ENCODE data around the gene STK38L. TPM values are rescaled to one million over a fixed set of nuclear protein-coding genes. Genes with fewer than 3 reads are reported as not detected.

The STK38L gene
- total RNA-seq, 2 donors from 2014 or later, result 17.5 to 28.0 TPM

GRCh38 chr12:27285403-27285802 is 41.3 kb downstream of the STK38L start:
- DNase-seq, result no peak
- H3K4me1 ChIP-seq, result peaks cover 49% of the 10 kb centered on the region
- no peaks in the 10 kb centered on the region for H3K9me3 ChIP-seq
- intact Hi-C loops (cut with DNase I), result no loop called here
- no peak overlapping the region for H3K4me3 ChIP-seq
- WGBS, 2 donors, result 62 to 65% methylated on average over 1 of the region's 1 CpG
- no peaks in the 10 kb centered on the region for H3K36me3 ChIP-seq (replicated peaks in 1 of 2; ENCODE audit: insufficient read depth in 1 of 2, low read depth in 2 of 2)
- no peak for ATAC-seq
- no peak for TF ChIP-seq POLR2A (IDR thresholded peaks at IDR 0.05)
- TF ChIP-seq, protein P1, sequence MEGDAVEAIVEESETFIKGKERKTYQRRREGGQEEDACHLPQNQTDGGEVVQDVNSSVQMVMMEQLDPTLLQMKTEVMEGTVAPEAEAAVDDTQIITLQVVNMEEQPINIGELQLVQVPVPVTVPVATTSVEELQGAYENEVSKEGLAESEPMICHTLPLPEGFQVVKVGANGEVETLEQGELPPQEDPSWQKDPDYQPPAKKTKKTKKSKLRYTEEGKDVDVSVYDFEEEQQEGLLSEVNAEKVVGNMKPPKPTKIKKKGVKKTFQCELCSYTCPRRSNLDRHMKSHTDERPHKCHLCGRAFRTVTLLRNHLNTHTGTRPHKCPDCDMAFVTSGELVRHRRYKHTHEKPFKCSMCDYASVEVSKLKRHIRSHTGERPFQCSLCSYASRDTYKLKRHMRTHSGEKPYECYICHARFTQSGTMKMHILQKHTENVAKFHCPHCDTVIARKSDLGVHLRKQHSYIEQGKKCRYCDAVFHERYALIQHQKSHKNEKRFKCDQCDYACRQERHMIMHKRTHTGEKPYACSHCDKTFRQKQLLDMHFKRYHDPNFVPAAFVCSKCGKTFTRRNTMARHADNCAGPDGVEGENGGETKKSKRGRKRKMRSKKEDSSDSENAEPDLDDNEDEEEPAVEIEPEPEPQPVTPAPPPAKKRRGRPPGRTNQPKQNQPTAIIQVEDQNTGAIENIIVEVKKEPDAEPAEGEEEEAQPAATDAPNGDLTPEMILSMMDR (IDR thresholded peaks at IDR 0.05), result no peak
- no peaks in the 10 kb centered on the region for H3K27me3 ChIP-seq
- peak overlapping the region in 1 of 4 donors; percentile 17 for H3K27ac ChIP-seq

- 90 to 92% methylated on average over 3 of the region's 3 CpGs for WGBS, 2 donors
- H3K4me1 ChIP-seq, result peaks cover 63% of the 10 kb centered on the region
- intact Hi-C loops (cut with DNase I), result no loop called here
These were observed 45.3 kb downstream of the STK38L start for GRCh38 chr12:27289414-27289813.

DNA sequence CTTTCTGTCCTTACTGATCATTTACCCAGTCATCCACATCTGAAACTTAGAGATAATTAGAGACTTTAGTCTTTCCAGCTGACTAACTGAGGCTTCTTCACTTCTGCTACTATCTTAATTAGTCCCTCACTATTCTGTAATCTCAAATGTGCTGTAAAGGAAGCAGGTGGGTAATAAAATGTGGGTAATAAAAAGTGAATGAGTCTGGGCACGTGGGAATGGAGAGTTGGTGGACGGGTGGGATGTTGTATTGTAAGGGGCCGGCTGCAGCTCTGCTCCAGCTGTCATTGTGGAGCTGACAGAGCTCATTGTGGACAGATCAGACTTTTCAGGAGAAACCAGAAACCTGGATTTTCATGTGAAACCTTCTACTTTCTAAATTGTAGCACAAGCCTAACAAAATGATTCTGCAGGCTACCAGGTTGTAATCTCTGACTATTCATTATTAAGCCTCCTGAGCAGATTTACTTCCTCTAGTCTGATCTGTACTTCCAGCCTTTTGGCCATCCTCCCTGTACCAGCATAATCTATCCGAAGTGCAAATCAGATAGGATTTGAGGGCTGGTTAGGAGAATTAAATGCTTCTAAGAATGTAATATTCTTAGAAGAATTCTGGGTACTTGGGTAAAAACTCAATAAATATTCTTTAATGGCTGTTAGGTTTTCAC is 46.5 kb downstream of the STK38L start:
- H3K9me3 ChIP-seq, result no peaks in the 10 kb centered on the region

More at GRCh38 chr12:27289414-27289813, 45.3 kb downstream of the STK38L start:
- ATAC-seq (no peak), DNase-seq (no peak)
- H3K27ac ChIP-seq, result peak overlapping the region in 2 of 4 donors; percentile 67 to 77
- no peaks in the 10 kb centered on the region for H3K9me3 ChIP-seq
- H3K27me3 ChIP-seq, result no peaks in the 10 kb centered on the region
- TF ChIP-seq POLR2A (IDR thresholded peaks at IDR 0.05), result no peak
- TF ChIP-seq, protein P1 (IDR thresholded peaks at IDR 0.05), result no peak
- no peak overlapping the region for H3K4me3 ChIP-seq
- H3K36me3 ChIP-seq (replicated peaks in 1 of 2; ENCODE audit: insufficient read depth in 1 of 2, low read depth in 2 of 2), result no peaks in the 10 kb centered on the region

GRCh38 chr12:27291862-27292261 is 47.8 kb downstream of the STK38L start:
- intact Hi-C loops (cut with DNase I), result no loop called here
- Histone ChIP-seq H3K4me3 (no peak overlapping the region), H3K27ac (peak overlapping the region; percentile 34 to 77 (median 60)), H3K9me3 (no peaks in the 10 kb centered on the region), H3K27me3 (no peaks in the 10 kb centered on the region), H3K36me3 (replicated peaks in 1 of 2; ENCODE audit: insufficient read depth in 1 of 2, low read depth in 2 of 2) (no peaks in the 10 kb centered on the region), H3K4me1 (peaks cover 64% of the 10 kb centered on the region)
- ATAC-seq, result peak; percentile 64
- DNase-seq, result no peak
- TF ChIP-seq, protein P1 (IDR thresholded peaks at IDR 0.05), result no peak
- no peak for TF ChIP-seq POLR2A (IDR thresholded peaks at IDR 0.05)
- 9% methylated on average over 1 of the region's 1 CpG for WGBS, 2 donors

More for the DNA sequence above, 46.5 kb downstream of the STK38L start:
- peak overlapping the region; percentile 25 to 77 (median 60) for H3K27ac ChIP-seq
- H3K27me3 ChIP-seq, result no peaks in the 10 kb centered on the region
- intact Hi-C loops (cut with DNase I), result no loop called here
- WGBS, 2 donors, result 34 to 45% methylated on average over 4 of the region's 4 CpGs
- DNase-seq (no peak), ATAC-seq (no peak)
- peaks cover 64% of the 10 kb centered on the region for H3K4me1 ChIP-seq
- no peak for TF ChIP-seq POLR2A (IDR thresholded peaks at IDR 0.05)
- TF ChIP-seq, protein P1 (IDR thresholded peaks at IDR 0.05), result no peak
- no peak overlapping the region for H3K4me3 ChIP-seq
- no peaks in the 10 kb centered on the region for H3K36me3 ChIP-seq (replicated peaks in 1 of 2; ENCODE audit: insufficient read depth in 1 of 2, low read depth in 2 of 2)

GRCh38 chr12:27292718-27293117 is 48.6 kb downstream of the STK38L start:
- intact Hi-C loops (cut with DNase I), result no loop called here
- Histone ChIP-seq H3K27me3 (no peaks in the 10 kb centered on the region), H3K27ac (peak overlapping the region; percentile 51 to 77 (median 66)), H3K4me1 (peaks cover 64% of the 10 kb centered on the region), H3K9me3 (no peaks in the 10 kb centered on the region), H3K4me3 (no peak overlapping the region), H3K36me3 (replicated peaks in 1 of 2; ENCODE audit: insufficient read depth in 1 of 2, low read depth in 2 of 2) (no peaks in the 10 kb centered on the region)
- ATAC-seq (no peak), DNase-seq (no peak)
- no peak for TF ChIP-seq POLR2A (IDR thresholded peaks at IDR 0.05)
- TF ChIP-seq, protein P1 (IDR thresholded peaks at IDR 0.05), result no peak
- 57 to 75% methylated on average over 2 of the region's 2 CpGs for WGBS, 2 donors
